Heart left ventricle (tissue), 13 donors: ENCODE results near the gene SH3BP5.

Source experiments
- CTCF ChIP-seq, 12 donors: fragments of 200-600 bp; sonication (generic) in 4 of 12; IDR thresholded peaks; one replicate each; pipeline versions ENCODE4 v1.5.0 to v1.8.0; 2018 to 2022; ENCODE audit warnings: antibody characterized with exemption in 12 of 12, mild to moderate bottlenecking in 5 of 12
- POLR2A ChIP-seq, 2 donors: fragments of 450-650 bp; IDR thresholded peaks; one replicate each; pipeline ENCODE4 v1.6.1; 2017; ENCODE audit warnings: antibody characterized with exemption in 2 of 2, mild to moderate bottlenecking in 2 of 2, moderate library complexity in 2 of 2
- donor health status: ischemic (EF 13 %, LVEDD 7.1; RV severe dilation, severe dysfunction).
- donor health status: DM: no; HTN: yes; CAD: no.
- donor health status: DM: no; HTN: no; CAD: no.
- donor health status: ischemic (EF 25% LVEDD 6.9; RV normal size, moderate dysfunction).
- donor health status: ischemic (EF 25% LVEDD 5.7; RV mildly dilated, moderate dysfunction).
- donor health status: ischemic (EF 35%, LVEDD 5.7; RV mildly dilated, moderate dysfunction).
- donor health status: nonischemic (EF 11% LVEDD 7.7; RV severe dilation, severe dysfunction).
- donor health status: DM: yes; HTN: yes; CAD: no.
- donor health status: PGD.
- donor health status: ischemic (EF 29% LVEDD 5.4; RV normal size, mild dysfunction).
- donor health status: nonischemic (EF 23%, LVEDD 6.1; RV moderate dilation, normal function).

DNA sequence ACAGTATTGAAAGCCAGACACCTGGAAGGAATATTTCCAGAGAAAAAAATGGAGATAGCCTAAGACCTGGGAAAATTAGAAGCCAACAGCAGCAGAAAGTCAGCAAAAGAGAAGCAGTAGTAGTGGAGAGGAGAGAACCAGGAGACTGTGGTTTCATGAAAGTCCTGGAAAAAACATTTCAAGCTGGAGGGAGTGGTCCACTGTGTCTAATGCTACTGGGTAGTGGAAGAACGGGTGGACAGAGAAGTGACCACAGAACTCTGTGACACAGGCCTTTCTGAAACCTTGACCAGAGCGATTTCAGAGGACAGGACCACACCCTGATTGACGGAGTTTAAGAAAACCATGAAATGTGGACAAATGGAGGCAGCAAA, 15.3 kb upstream of the SH3BP5 start:
- TF ChIP-seq CTCF (IDR thresholded peaks at IDR 0.05): no peak
- no peak for TF ChIP-seq POLR2A (IDR thresholded peaks at IDR 0.05)
